Endodermal cell (in vitro differentiated cells): ENCODE data around the gene SYNE1. TPM values are rescaled to one million over a fixed set of nuclear protein-coding genes. Genes with fewer than 3 reads are reported as not detected.

ENCODE experiments used
- DNase-seq: peaks from one replicate; pipeline ENCODE4 v3.0.0-alpha.2; 2017
- H3K27ac ChIP-seq: 2 replicates; pipeline ENCODE4 v1.5.1; 2013; ENCODE audit warnings: mild to moderate bottlenecking, low read depth, low read length, moderate library complexity
- H3K27me3 ChIP-seq: 2 replicates; pipeline ENCODE4 v1.6.1; 2013; ENCODE audit warnings: mild to moderate bottlenecking, low read length, moderate library complexity; ENCODE audit not compliant: insufficient read depth, control insufficient read depth, poor library complexity, severe bottlenecking
- H3K36me3 ChIP-seq: 2 replicates; pipeline ENCODE4 v1.7.0; 2013; ENCODE audit warnings: mild to moderate bottlenecking, low read length, moderate library complexity; ENCODE audit not compliant: control insufficient read depth, insufficient read depth
- H3K4me1 ChIP-seq: one replicate; pipeline ENCODE4 v1.7.0; 2013; ENCODE audit warnings: low read length; ENCODE audit not compliant: control insufficient read depth, insufficient read depth
- H3K4me3 ChIP-seq: 2 replicates; pipeline ENCODE4 v1.5.1; 2013; ENCODE audit warnings: mild to moderate bottlenecking, low read length, moderate library complexity
- H3K9ac ChIP-seq: 2 replicates; pipeline ENCODE4 v1.6.1; 2013; ENCODE audit warnings: mild to moderate bottlenecking, low read length, moderate library complexity; ENCODE audit not compliant: poor library complexity, severe bottlenecking; ENCODE audit errors: extremely low read depth
- H3K9me3 ChIP-seq: 2 replicates; pipeline ENCODE4 v1.6.1; 2013; ENCODE audit warnings: mild to moderate bottlenecking, low read length, moderate library complexity; ENCODE audit not compliant: control insufficient read depth
- H3K27ac Mint-ChIP-seq: 2 replicates; pipeline ENCODE4 v1.8.0; 2020; ENCODE audit warnings: mixed read lengths
- H3K27me3 Mint-ChIP-seq: 2 replicates; pipeline ENCODE4 v1.8.0; 2021; ENCODE audit warnings: mild to moderate bottlenecking, mixed read lengths; ENCODE audit not compliant: insufficient read depth
- H3K36me3 Mint-ChIP-seq: 2 replicates; pipeline ENCODE4 v1.8.0; 2020; ENCODE audit warnings: low read depth, mixed read lengths
- H3K4me1 Mint-ChIP-seq: 2 replicates; pipeline ENCODE4 v1.8.0; 2020; ENCODE audit warnings: mixed read lengths
- H3K4me3 Mint-ChIP-seq: 2 replicates; pipeline ENCODE4 v1.8.0; 2020; ENCODE audit warnings: mild to moderate bottlenecking, moderate library complexity, mixed read lengths
- H3K9me3 Mint-ChIP-seq: 2 replicates; pipeline ENCODE4 v1.8.0; 2020; ENCODE audit warnings: mild to moderate bottlenecking, mixed read lengths
- CTCF ChIP-seq: fragments of 200-600 bp; sonication (generic); conservative IDR thresholded peaks from 2 replicates; pipeline ENCODE4 v1.5.0; 2021; ENCODE audit warnings: antibody characterized with exemption, mild to moderate bottlenecking
- WGBS, 2 experiments: methylation state at CpG; one replicate each; pipeline versions ENCODE4 v1.1.5 to v1.1.7; 2013; ENCODE audit warnings: missing lambda C conversion rate in 2 of 2, mixed read lengths in 1 of 2; ENCODE audit not compliant: insufficient coverage in 1 of 2, insufficient read length in 1 of 2; 5-methylcytosine and 5-hydroxymethylcytosine counted together
- total RNA-seq, 2 donors: library from RNA; stranded (reverse); fragmentation: NEBNext Ultra II Directional in 1 of 2; extraction: Animal tissue kit (Norgen Biotek cat#: 25700) in 1 of 2; gene quantifications; 2 replicates in 1 of 2; 3 replicates in 1 of 2; pipeline ENCODE4 v1.2.1, GENCODE V29; 2021

SYNE1 gene
- total RNA-seq, 2 donors from 2014 or later: 7.9 to 9.5 TPM

DNA sequence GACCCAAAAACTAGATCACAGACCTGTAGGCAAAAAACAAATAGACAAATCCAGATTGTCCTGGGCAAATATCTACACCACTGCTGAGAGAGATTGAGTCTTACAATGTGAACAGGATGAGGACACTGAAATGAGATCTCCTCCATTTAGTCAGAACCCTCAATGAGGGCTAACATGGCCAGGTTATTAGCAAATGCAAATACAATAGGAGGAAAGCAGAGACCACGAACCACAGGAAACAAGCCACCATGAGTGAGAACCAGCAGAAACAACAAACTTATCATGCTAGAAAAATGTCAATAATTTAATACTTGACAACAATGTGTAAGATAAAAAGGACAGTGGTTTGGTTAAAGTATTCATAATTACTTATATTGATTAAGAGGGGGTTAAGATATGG is 162.8 kb downstream of the SYNE1 start:
- Mint-ChIP-seq H3K27ac (no peak overlapping the region), H3K36me3 (no peaks in the 10 kb centered on the region), H3K27me3 (no peaks in the 10 kb centered on the region), H3K9me3 (no peaks in the 10 kb centered on the region), H3K4me3 (no peak overlapping the region), H3K4me1 (no peaks in the 10 kb centered on the region)
- 86% methylated on average over 1 of the region's 1 CpG; no CpG with 5 or more reads in 1 of the 2 experiments for WGBS, 2 experiments
- Histone ChIP-seq H3K4me1 (no peaks in the 10 kb centered on the region), H3K9me3 (no peaks in the 10 kb centered on the region), H3K36me3 (no peaks in the 10 kb centered on the region), H3K27me3 (no peaks in the 10 kb centered on the region), H3K9ac (no peak overlapping the region), H3K4me3 (no peak overlapping the region), H3K27ac (no peak overlapping the region)
- no peak for DNase-seq
- no peak for TF ChIP-seq CTCF

DNA sequence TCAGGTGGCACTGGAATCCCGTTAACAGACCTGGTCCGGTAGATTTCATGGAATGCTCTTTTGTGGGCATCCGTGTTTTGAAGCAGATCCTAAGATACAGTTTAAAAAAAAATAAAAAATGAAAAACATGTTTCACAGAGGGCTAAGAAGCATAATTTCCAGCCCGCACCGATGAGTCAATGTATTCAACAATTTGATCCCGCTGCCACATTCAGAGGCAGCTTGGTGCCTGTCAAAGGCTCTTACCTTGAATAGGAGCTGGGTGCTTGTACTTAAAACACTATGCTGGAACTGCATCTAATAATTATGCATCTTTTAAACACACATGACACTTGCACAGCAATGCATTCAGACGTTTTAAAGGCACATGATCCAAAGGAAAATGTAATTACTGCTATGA is 164.8 kb downstream of the SYNE1 start:
- no peaks in the 10 kb centered on the region for H3K36me3 ChIP-seq
- Mint-ChIP-seq H3K27me3 (no peaks in the 10 kb centered on the region), H3K4me3 (no peak overlapping the region), H3K4me1 (no peaks in the 10 kb centered on the region), H3K36me3 (no peaks in the 10 kb centered on the region), H3K27ac (no peak overlapping the region), H3K9me3 (no peaks in the 10 kb centered on the region)
- no peaks in the 10 kb centered on the region for H3K9me3 ChIP-seq
- no peak for TF ChIP-seq CTCF
- no peak overlapping the region for H3K9ac ChIP-seq
- no peaks in the 10 kb centered on the region for H3K27me3 ChIP-seq
- no peak for DNase-seq
- H3K4me1 ChIP-seq: no peaks in the 10 kb centered on the region
- H3K27ac ChIP-seq: no peak overlapping the region
- 90 to 92% methylated on average over 5 to 7 of the region's 7 CpGs for WGBS, 2 experiments
- H3K4me3 ChIP-seq: no peak overlapping the region

DNA sequence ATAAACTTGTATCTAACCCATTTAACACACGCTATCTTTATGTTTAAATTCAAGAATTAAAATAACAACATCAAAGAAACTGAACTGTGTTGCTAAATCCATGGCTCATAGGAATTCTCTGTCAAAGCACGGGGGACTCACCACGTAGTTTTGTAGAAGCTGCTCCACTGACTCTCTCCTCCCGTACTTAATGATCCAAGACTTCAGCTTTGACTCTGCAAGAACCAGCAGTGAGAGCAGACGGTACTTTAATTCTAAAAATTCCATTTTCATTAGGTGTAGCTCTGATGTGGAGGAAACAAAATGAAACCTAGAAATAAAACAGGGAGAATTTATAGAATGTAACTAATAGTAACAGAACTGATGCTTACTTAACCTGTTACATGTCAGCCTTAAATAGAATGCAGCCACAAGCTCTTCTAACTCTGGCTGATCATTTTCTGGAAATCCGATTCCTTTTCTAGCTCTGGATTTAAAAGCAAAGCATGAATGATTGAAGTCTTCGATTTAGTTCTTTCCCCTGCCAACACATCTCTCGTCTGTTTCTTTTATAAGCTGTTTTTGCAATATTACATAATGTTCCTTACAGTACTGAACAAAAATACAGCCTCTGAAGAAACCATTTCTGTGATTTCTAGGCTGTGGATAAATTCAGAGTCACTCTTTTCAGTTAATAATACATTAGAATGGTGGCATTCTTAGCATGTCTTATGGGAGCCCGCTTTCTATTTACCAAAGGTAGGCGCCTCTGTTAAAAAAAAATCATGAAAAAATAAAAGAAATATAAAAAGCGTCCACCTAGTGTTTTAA is 165.5 kb downstream of the SYNE1 start:
- Mint-ChIP-seq H3K4me1 (no peaks in the 10 kb centered on the region), H3K4me3 (no peak overlapping the region), H3K27me3 (no peaks in the 10 kb centered on the region), H3K27ac (no peak overlapping the region), H3K9me3 (no peaks in the 10 kb centered on the region), H3K36me3 (no peaks in the 10 kb centered on the region)
- Histone ChIP-seq H3K9ac (no peak overlapping the region), H3K27me3 (no peaks in the 10 kb centered on the region), H3K9me3 (no peaks in the 10 kb centered on the region), H3K4me3 (no peak overlapping the region), H3K4me1 (no peaks in the 10 kb centered on the region), H3K27ac (no peak overlapping the region), H3K36me3 (no peaks in the 10 kb centered on the region)
- WGBS, 2 experiments: 88 to 94% methylated on average over 7 to 10 of the region's 11 CpGs
- no peak for TF ChIP-seq CTCF
- no peak for DNase-seq
